Dendritic cell treated with granulocyte-macrophage colony-stimulating factor and Interleukin-4, amounts not matched to agents 40 ng/mL and 50 ng/mL, for 4 days (primary cell): ENCODE measurements around the gene TTC16.

Experiments used
- H3K27ac Mint-ChIP-seq: one replicate; pipeline ENCODE4 v1.8.0; 2022; ENCODE audit warnings: mild to moderate bottlenecking, mixed read lengths
- H3K27me3 Mint-ChIP-seq: one replicate; pipeline ENCODE4 v1.8.0; 2022; ENCODE audit warnings: mild to moderate bottlenecking, mixed read lengths
- H3K36me3 Mint-ChIP-seq: one replicate; pipeline ENCODE4 v1.8.0; 2022; ENCODE audit warnings: low read depth, mixed read lengths
- H3K4me1 Mint-ChIP-seq: one replicate; pipeline ENCODE4 v1.8.0; 2022; ENCODE audit warnings: low read depth, mixed read lengths
- H3K4me3 Mint-ChIP-seq: one replicate; pipeline ENCODE4 v1.8.0; 2022; ENCODE audit warnings: mild to moderate bottlenecking, moderate library complexity, mixed read lengths
- H3K9me3 Mint-ChIP-seq: one replicate; pipeline ENCODE4 v1.8.0; 2022; ENCODE audit warnings: mixed read lengths
- intact Hi-C: fragments of 100-400 bp; cut with micrococcal nuclease; formaldehyde crosslinking; loops from one replicate; pipeline ENCODE4 v1.15.0; 2022

The TTC16 gene, protein sequence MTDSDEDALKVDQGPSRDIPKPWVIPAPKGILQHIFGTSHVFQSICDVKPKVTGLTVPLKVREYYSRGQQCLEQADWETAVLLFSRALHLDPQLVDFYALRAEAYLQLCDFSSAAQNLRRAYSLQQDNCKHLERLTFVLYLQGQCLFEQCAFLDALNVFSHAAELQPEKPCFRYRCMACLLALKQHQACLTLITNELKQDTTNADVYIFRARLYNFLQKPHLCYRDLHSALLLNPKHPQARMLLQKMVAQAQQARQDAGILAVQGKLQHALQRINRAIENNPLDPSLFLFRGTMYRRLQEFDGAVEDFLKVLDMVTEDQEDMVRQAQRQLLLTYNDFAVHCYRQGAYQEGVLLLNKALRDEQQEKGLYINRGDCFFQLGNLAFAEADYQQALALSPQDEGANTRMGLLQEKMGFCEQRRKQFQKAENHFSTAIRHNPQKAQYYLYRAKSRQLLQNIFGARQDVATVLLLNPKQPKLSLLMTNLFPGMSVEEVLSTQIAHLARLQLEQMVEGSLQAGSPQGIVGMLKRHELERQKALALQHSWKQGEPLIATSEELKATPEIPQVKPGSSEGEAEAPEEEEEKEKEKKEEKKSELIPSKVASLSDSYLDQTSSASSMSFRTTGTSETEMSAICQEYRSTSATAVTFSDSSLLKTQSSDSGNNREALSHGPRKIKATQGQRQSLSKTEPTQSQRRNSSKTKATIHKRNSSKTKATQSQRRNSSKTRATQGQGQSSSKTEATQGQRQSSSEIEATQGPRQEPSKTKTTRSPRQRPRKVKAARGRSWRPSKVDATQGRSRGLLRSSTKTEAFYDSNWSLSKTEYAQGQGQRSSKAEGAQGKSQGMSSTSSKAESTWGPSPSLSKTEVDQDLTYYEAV

DNA sequence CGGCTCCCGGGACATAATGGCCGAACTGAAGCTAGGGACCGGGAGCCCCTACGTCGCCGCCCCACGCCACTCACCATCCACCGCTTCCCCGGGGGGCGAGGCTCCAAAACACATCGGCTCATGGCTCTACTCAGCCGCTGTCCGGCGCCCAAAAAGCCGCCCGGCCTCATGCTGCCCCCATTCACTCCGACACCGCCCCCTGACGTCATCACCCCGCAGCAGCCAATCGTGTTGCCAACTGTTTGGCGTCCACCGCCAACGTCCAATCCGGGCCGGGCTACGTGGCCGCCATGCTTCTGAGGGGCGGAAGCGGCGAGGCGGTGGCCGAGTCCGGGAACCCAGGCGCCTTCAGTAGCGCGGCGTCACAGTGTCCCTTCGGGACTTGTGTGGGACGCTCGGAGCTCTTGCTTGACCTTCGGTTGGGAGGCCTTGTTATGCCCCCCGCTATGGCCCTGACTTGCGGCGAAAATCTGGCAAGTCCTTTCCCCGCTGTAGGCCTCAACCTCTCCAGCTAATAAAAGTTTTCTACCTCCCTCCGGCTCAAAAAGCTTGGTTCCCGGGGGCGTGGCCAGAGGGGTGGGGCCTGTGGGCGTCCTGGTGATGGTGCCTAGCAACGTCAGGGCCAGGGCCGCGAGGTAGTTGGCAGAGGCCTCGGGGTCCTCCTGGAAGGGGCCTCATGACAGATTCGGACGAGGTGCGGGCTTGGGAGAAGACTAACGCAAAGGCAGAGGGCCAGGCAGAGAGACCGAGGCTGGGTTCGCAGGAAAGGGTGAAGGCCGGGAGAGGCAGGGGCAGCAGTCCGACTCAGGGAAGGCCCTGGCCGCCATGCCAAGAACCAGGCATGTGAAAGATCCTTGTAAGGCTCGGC, at the start of gene TTC16, which contains the start of gene PTRH1:
TTC16 (plus strand) TSS at position 610 of the 868 bp plus-strand sequence; CDS start at position 677, 67 bp downstream.
PTRH1 (minus strand) TSS at position 194 of the 868 bp plus-strand sequence; CDS start at position 170, 24 bp downstream.
- Mint-ChIP-seq H3K27me3 (peaks cover 13% of the 10 kb centered on the region), H3K9me3 (no peaks in the 10 kb centered on the region), H3K4me1 (peaks cover 42% of the 10 kb centered on the region), H3K4me3 (peak within 1 kb of the TSS; percentile 98), H3K36me3 (peaks cover 21% of the 10 kb centered on the region), H3K27ac (peak within 1 kb of the TSS; percentile 90)
- intact Hi-C loops: loop anchor here (1.0 kb wide), 2 partner anchors 16 to 19 kb away; no protein-coding TSS in a partner anchor

DNA sequence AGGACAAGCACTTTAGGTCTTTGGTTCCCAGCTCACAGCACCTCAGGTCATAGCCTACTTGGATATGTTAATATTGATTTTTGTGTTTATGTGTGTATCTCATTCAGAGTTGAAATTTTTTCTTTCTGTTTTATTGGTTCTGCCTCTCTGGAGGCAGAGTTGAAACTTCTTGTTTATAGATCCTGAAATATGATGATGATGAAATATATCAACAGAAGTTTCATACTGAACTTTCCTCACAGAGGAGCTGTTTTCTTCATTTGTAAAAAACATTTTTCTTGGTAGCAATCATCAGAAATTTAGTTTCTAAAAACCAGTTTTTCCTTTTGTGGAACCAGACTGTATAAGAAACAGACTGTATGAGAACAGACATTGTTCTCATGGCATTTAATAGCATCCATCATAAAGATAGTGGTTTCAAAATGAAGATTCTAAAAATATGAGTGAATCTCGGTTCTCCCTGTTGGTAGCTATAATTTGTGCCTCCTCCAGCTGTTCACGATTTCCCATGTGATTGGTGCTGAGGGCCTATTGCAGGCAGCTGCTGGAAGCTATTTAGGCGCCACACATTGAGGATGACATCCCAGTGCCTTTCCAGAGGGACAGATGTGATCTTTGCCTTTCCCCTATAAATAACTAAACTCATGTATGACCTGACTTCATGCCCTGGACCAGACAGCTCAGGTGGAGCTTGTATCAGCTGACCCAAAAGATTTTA, 48.6 kb upstream of the TTC16 start:
- no peaks in the 10 kb centered on the region for H3K4me1 Mint-ChIP-seq
- H3K27ac Mint-ChIP-seq: no peak overlapping the region
- H3K4me3 Mint-ChIP-seq: no peak overlapping the region

DNA sequence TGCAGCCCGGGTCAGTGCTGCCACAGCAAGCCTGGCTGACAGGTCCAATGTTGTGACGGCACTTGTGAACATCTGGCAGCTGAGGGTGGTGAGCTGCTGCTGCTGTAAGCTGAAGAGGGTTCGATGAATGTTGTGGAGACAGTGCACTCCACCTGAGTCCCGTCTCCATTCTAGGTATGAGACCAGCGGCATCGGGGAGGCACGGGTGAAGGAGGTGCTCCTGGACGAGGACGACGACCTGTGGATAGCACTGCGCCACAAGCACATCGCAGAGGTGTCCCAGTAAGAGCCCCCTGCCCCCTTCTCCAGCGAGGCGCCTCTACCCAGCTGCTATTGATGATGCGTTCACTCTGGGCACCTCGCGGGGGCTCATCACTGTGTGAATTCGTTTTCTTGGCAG, 48.0 kb upstream of the TTC16 start:
- intact Hi-C loops: no loop called here
- H3K4me1 Mint-ChIP-seq: no peaks in the 10 kb centered on the region
- no peak overlapping the region for H3K4me3 Mint-ChIP-seq
- H3K36me3 Mint-ChIP-seq: peaks cover 30% of the 10 kb centered on the region
- H3K27ac Mint-ChIP-seq: no peak overlapping the region
- no peaks in the 10 kb centered on the region for H3K27me3 Mint-ChIP-seq
- H3K9me3 Mint-ChIP-seq: no peaks in the 10 kb centered on the region

More for the DNA sequence above, 48.6 kb upstream of the TTC16 start:
- Mint-ChIP-seq H3K9me3 (no peaks in the 10 kb centered on the region), H3K27me3 (no peaks in the 10 kb centered on the region), H3K36me3 (peaks cover 25% of the 10 kb centered on the region)
- intact Hi-C loops: no loop called here

DNA sequence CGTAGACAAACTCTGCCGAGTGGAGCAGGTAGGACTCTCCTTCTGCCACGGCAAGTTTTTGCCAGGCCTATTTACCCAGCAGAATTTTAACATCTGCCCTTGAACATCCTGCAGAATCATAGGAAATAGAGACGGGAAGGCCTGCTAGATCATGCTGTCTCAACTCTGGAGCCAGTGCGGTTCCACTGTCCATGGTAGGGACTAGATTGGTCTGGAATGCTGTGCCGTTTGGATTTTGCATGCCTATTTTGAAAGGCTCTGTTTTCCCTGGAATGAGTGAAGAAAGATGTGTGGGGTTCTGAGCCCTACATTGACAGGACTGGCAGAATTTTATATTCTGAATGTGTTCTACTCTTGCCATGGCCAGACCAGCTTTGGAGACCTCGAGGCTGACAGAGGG, 42.6 kb upstream of the TTC16 start:
- Mint-ChIP-seq H3K4me1 (no peaks in the 10 kb centered on the region), H3K9me3 (no peaks in the 10 kb centered on the region), H3K27ac (no peak overlapping the region), H3K27me3 (no peaks in the 10 kb centered on the region), H3K4me3 (no peak overlapping the region), H3K36me3 (peaks cover 31% of the 10 kb centered on the region)
- intact Hi-C loops: no loop called here

DNA sequence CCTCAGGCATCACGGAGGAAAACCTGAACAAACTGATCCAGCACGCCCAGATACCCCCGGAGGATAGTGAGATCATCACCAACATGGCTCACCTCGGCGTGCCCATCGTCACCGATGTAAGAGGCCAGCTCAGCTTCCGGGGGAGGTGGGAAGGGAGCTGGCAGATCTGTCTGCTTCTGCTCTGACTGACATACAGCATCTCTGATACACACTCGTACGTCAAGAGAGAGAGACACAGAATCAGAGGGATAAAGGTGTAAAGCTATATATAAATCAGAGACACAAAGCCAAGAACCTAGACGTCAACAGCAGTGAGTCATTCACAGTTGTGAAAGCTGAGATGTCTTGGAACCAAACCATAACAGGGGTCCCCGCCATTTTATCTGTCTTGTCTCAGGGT, 39.2 kb upstream of the TTC16 start:
- no peaks in the 10 kb centered on the region for H3K27me3 Mint-ChIP-seq
- H3K27ac Mint-ChIP-seq: no peak overlapping the region
- H3K4me3 Mint-ChIP-seq: no peak overlapping the region
- peaks cover 39% of the 10 kb centered on the region for H3K36me3 Mint-ChIP-seq
- intact Hi-C loops: no loop called here
- no peaks in the 10 kb centered on the region for H3K9me3 Mint-ChIP-seq
- no peaks in the 10 kb centered on the region for H3K4me1 Mint-ChIP-seq

DNA sequence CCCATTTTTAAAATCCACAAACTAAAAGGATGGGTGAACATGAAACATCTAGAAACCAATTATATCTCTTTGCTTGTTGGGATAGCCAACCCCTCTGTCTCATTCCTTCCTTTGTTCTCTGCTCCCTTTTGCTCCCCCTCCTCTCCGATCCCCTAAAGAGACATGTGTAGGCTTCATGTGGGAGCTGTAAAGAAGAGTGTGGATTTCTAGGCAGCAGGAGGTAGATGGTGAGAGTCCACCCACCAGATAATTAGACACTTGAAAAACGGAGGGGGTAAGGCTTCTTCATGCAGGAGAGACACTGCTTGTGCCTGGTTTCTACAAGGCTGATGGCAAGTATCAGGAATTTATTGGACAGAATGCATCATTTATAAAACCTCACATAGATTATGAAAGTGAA, 36.4 kb upstream of the TTC16 start:
- H3K27me3 Mint-ChIP-seq: no peaks in the 10 kb centered on the region
- peaks cover 28% of the 10 kb centered on the region for H3K36me3 Mint-ChIP-seq
- H3K4me3 Mint-ChIP-seq: no peak overlapping the region
- intact Hi-C loops: no loop called here
- no peak overlapping the region for H3K27ac Mint-ChIP-seq
- no peaks in the 10 kb centered on the region for H3K9me3 Mint-ChIP-seq
- H3K4me1 Mint-ChIP-seq: no peaks in the 10 kb centered on the region

DNA sequence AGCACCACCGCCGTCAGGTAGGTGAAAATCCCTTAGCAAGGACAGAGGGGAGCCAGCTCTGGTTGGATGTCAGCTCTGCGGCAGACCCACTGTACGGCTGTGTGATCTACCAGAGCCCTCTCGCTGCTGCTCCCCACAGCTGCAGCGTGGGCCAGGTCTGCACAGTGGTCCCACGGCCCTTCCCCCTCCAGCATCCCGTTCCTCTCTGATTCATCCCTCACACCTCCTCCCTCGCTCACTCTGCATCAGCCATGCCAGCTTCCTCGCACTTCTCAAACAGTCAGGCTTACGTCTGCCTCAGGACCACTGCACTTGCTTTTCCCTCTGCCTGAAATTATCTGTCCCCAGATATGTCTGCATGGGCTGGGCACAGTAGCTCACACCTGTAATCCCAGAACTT, 35.7 kb upstream of the TTC16 start:
- H3K36me3 Mint-ChIP-seq: peaks cover 28% of the 10 kb centered on the region
- intact Hi-C loops: no loop called here
- H3K9me3 Mint-ChIP-seq: no peaks in the 10 kb centered on the region
- no peaks in the 10 kb centered on the region for H3K4me1 Mint-ChIP-seq
- no peaks in the 10 kb centered on the region for H3K27me3 Mint-ChIP-seq
- H3K27ac Mint-ChIP-seq: no peak overlapping the region
- H3K4me3 Mint-ChIP-seq: no peak overlapping the region

DNA sequence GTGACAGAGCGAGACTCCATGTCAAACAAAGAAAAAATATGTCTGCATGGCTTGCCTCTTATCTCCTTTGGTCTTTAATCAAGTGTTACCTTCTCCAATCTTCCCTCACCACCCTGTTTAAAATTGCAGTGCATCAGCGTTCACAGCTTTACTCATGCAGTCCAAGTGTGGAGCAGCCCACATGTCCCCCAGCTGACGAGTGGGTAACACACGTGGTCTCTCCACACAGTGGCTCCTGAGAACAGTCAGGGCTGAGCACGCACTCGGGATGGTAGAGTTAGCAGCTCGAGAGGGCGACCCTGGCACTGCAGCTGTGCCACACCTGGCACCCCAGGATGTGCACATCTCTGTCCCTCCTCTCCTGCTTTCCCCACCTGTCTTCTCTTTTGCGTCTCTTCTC, 35.0 kb upstream of the TTC16 start:
- H3K36me3 Mint-ChIP-seq: peaks cover 28% of the 10 kb centered on the region
- no peak overlapping the region for H3K27ac Mint-ChIP-seq
- H3K4me1 Mint-ChIP-seq: no peaks in the 10 kb centered on the region
- intact Hi-C loops: no loop called here
- H3K4me3 Mint-ChIP-seq: no peak overlapping the region
- no peaks in the 10 kb centered on the region for H3K9me3 Mint-ChIP-seq
- H3K27me3 Mint-ChIP-seq: no peaks in the 10 kb centered on the region

DNA sequence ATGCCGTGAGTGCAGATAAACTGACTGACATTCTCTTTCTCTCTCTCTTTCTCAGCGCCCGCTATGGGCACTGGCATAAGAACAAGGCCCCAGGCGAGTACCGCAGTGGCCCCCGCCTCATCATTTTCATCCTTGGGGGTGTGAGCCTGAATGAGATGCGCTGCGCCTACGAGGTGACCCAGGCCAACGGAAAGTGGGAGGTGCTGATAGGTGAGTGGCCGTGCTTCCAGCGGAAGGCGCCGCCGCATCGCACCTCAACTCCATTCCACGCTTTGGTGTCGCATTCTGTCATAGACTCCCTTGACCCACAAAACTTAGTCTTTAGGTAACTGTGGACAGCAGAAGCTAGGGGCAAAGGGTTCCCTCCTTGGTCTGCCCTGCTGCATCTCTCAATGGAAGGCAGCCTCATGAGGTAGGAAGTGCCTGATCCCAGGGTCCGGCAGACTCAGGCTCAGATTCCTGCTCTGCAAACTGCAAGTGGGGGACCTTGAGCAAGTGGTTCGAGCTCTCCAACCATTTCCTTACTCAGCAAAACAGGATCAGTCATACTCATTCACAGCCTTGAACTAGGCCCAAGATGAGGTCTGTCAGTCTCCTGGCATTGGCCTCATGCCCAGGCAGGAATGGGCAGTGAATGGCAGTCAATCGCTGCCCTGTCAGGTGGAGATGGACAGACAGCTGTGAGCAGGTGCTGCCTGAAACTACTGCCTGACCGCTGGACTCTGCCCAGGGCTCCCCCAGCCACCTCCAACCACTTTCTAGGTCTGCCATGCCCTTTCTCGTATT, 33.3 kb upstream of the TTC16 start:
- Mint-ChIP-seq H3K4me3 (no peak overlapping the region), H3K4me1 (no peaks in the 10 kb centered on the region), H3K27ac (no peak overlapping the region), H3K36me3 (peaks cover 28% of the 10 kb centered on the region), H3K9me3 (no peaks in the 10 kb centered on the region), H3K27me3 (no peaks in the 10 kb centered on the region)
- intact Hi-C loops: no loop called here

DNA sequence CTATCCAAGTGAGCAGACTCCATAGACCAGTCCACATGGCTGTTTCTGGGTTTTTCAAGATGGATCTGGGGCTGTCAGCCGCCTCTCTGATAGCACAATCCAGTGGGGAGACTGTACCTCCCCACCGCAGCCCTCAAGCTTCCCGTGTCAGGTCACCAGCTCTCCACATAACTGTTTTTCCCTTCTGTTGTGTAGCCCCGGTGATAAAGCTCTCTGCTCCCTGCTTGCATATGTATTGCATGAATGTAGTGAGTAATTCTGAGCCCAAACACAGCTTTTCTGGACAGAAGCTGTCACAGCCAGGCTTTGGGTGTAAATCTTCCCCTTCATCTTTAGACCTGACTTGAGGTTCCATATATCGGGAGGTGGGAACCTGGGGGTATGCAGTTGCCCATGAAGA, 32.2 kb upstream of the TTC16 start:
- Mint-ChIP-seq H3K27me3 (no peaks in the 10 kb centered on the region), H3K9me3 (no peaks in the 10 kb centered on the region), H3K36me3 (peaks cover 20% of the 10 kb centered on the region), H3K27ac (no peak overlapping the region), H3K4me1 (no peaks in the 10 kb centered on the region), H3K4me3 (no peak overlapping the region)
- intact Hi-C loops: no loop called here

DNA sequence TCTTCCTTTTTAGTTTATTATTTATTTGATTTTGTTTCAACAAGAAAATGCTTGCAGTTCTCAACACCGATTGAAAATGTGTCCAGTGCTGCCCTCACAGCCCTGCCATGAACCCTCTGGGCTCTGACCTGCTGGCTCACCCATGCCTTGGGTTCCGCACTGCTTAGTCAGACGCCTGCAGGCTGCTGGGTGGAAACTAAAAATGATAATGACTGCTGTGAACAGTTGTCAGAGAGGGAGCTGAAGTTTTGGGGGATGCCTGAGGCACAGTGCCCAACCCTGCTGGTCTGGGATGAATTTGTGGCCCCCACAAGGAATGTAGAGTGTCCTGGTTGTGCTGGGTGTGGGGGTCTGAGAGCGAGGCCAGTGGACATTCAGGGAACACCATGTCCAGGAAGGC, 31.3 kb upstream of the TTC16 start:
- intact Hi-C loops: no loop called here
- peaks cover 16% of the 10 kb centered on the region for H3K36me3 Mint-ChIP-seq
- H3K4me1 Mint-ChIP-seq: no peaks in the 10 kb centered on the region
- H3K9me3 Mint-ChIP-seq: no peaks in the 10 kb centered on the region
- H3K27me3 Mint-ChIP-seq: no peaks in the 10 kb centered on the region
- H3K4me3 Mint-ChIP-seq: no peak overlapping the region
- H3K27ac Mint-ChIP-seq: no peak overlapping the region

DNA sequence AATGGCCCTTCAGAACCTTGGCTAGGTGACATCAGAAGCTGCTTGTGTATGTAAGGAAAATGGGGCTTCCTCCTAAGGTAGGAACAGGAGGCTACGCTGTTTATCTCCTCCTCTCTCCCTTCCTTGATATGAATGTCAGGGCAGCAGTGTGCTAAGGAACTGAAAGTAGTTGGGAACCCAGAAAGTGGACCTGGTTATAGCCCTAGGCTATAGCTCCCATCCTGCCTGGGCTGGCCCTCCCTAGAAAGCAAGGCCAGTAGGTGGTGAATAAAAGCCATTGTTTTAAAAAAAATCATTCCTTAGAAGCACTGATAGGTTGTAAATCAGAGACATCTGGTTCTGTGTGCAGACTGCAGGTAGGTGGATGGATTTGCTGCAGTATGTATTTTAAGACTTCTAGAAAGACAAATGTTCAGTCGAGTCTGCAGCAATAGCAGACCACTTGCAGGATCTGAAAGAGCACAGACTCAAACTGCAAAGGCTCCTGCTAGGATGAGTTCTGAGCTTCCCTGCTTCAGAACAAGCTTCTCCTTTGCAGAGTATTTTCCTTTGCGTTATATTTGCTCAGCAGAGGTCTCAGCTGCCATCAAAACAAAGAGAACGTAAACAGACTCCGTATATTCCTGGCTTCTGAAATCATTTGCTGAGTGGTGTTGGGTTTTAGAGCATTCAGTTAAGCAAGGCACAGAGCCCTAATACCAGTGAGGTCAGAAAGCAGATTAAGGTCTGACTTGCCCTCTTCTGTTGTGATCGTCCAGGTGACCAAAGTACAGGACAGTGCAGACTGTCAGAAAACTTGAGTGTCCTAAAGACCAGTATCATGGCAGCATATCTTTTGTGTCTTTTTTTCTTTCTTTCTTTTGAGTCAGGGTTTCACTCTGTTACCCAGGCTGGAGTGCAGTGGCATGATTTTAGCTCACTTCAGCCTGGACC, 29.2 kb upstream of the TTC16 start:
- Mint-ChIP-seq H3K27me3 (no peaks in the 10 kb centered on the region), H3K27ac (no peak overlapping the region), H3K4me1 (no peaks in the 10 kb centered on the region), H3K36me3 (peaks cover 24% of the 10 kb centered on the region), H3K9me3 (no peaks in the 10 kb centered on the region), H3K4me3 (no peak overlapping the region)
- intact Hi-C loops: no loop called here
